Hepatocyte (in vitro differentiated cells): Measurements from ENCODE around the gene NPLOC4.
"Not testable (repeated sequence)": the region's sequence is repeated elsewhere in the genome, so short reads cannot be mapped to it uniquely, and the experiment has no call there.

Experiments used
- EZH2 ChIP-seq: fragments of 200-600 bp; sonication (generic); IDR thresholded peaks from 2 replicates; pipeline ENCODE4 v1.6.1; 2016; ENCODE audit warnings: antibody characterized with exemption, mild to moderate bottlenecking, borderline replicate concordance
- TF ChIP-seq, protein P1 (sequence below): fragments of 200-600 bp; sonication (generic); IDR thresholded peaks from 2 replicates; pipeline ENCODE4 v1.5.1; 2016; ENCODE audit warnings: antibody characterized with exemption, mild to moderate bottlenecking; ENCODE audit not compliant: poor library complexity

- TF ChIP-seq, protein P1, sequence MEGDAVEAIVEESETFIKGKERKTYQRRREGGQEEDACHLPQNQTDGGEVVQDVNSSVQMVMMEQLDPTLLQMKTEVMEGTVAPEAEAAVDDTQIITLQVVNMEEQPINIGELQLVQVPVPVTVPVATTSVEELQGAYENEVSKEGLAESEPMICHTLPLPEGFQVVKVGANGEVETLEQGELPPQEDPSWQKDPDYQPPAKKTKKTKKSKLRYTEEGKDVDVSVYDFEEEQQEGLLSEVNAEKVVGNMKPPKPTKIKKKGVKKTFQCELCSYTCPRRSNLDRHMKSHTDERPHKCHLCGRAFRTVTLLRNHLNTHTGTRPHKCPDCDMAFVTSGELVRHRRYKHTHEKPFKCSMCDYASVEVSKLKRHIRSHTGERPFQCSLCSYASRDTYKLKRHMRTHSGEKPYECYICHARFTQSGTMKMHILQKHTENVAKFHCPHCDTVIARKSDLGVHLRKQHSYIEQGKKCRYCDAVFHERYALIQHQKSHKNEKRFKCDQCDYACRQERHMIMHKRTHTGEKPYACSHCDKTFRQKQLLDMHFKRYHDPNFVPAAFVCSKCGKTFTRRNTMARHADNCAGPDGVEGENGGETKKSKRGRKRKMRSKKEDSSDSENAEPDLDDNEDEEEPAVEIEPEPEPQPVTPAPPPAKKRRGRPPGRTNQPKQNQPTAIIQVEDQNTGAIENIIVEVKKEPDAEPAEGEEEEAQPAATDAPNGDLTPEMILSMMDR: not testable (repeated sequence)
- not testable (repeated sequence) for TF ChIP-seq EZH2
These were observed 104.9 kb downstream of the NPLOC4 start for GRCh38 chr17:81531998-81532404.
